DND-41 (cell line): ENCODE data around the gene MSRB3.

Experiments used
- CTCF ChIP-seq: IDR thresholded peaks from 2 replicates; pipeline ENCODE4 v1.5.1; 2012; ENCODE audit warnings: borderline replicate concordance, low read length, moderate library complexity, mild to moderate bottlenecking; ENCODE audit not compliant: poor library complexity, severe bottlenecking; ENCODE audit errors: extremely low read depth
- EZH2 ChIP-seq: IDR thresholded peaks from 3 replicates; pipeline ENCODE4 v1.6.1; 2012; ENCODE audit warnings: borderline replicate concordance, low read depth, mild to moderate bottlenecking, moderate library complexity, low read length, inconsistent platforms; ENCODE audit not compliant: severe bottlenecking

GRCh38 chr12:65387396-65387795 lies 108.9 kb downstream of the MSRB3 start:
- TF ChIP-seq CTCF: no peak
- TF ChIP-seq EZH2: no peak
